Uterus (tissue), 2 donors: Measurements from ENCODE around the gene PCMTD2.

Experiments
- POLR2A ChIP-seq, 2 donors: fragments of 450-650 bp; IDR thresholded peaks; one replicate each; pipeline ENCODE4 v1.6.1; 2016; ENCODE audit warnings: antibody characterized with exemption in 2 of 2, mild to moderate bottlenecking in 1 of 2, moderate library complexity in 1 of 2
- TF ChIP-seq, protein P1 (sequence below), 4 experiments: fragments of 200-600 bp in 2 of 4; fragments of 450-650 bp in 2 of 4; sonication (generic) in 2 of 4; IDR thresholded peaks; one replicate each; pipeline ENCODE4 v1.5.1; 2016 to 2019; ENCODE audit warnings: antibody characterized with exemption in 4 of 4, mild to moderate bottlenecking in 2 of 4, moderate library complexity in 1 of 4

DNA sequence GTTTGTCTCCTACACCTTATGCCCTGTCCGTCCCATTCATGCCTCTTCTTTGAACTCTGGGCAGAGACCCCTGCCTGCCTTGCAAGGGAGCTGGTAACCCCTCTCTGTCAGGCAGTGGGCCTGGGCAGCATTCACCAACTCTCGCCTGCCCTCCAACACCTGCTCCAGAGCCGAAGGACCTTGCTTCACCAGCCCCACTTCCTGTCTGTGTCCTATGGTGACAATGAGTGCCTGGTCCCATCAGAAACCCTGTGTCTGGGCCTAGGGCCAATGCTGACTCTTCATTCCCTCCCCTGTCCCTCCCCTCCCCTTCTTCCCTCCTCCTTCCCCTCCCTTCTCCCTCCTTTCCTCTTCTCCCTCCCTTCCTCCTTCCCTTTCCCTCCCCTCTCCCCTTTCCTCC, 22.8 kb upstream of the PCMTD2 start:
- TF ChIP-seq, protein P1, sequence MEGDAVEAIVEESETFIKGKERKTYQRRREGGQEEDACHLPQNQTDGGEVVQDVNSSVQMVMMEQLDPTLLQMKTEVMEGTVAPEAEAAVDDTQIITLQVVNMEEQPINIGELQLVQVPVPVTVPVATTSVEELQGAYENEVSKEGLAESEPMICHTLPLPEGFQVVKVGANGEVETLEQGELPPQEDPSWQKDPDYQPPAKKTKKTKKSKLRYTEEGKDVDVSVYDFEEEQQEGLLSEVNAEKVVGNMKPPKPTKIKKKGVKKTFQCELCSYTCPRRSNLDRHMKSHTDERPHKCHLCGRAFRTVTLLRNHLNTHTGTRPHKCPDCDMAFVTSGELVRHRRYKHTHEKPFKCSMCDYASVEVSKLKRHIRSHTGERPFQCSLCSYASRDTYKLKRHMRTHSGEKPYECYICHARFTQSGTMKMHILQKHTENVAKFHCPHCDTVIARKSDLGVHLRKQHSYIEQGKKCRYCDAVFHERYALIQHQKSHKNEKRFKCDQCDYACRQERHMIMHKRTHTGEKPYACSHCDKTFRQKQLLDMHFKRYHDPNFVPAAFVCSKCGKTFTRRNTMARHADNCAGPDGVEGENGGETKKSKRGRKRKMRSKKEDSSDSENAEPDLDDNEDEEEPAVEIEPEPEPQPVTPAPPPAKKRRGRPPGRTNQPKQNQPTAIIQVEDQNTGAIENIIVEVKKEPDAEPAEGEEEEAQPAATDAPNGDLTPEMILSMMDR (IDR thresholded peaks at IDR 0.05): no peak
- TF ChIP-seq POLR2A (IDR thresholded peaks at IDR 0.05): no peak
